ENCODE data around the gene SETX.
"Not testable (repeated sequence)": the region's sequence is repeated elsewhere in the genome, so short reads cannot be mapped to it uniquely, and the experiment has no call there.

Gene SETX

GRCh38 chr9:132354637-132355355 lies at the start of gene SETX:
TSS of gene SETX (minus strand) at chr9:132354986. CDS start at chr9:132349428, 5,558 bp downstream.
- DNase-seq = peak; percentile 91

GRCh38 chr9:132404228-132404881 lies 49.6 kb upstream of the SETX start:
- no peak for DNase-seq

GRCh38 chr9:132401824-132402223 lies 47.0 kb upstream of the SETX start:
- no peak for DNase-seq

GRCh38 chr9:132395560-132395959 lies 40.8 kb upstream of the SETX start:
- no peak for DNase-seq

GRCh38 chr9:132391449-132391848 lies 36.7 kb upstream of the SETX start:
- DNase-seq = no peak

- no peak for DNase-seq
These were observed 36.2 kb upstream of the SETX start for GRCh38 chr9:132390966-132391365.

GRCh38 chr9:132387133-132387532 lies 32.3 kb upstream of the SETX start:
- DNase-seq = no peak

GRCh38 chr9:132384376-132384775 lies 29.6 kb upstream of the SETX start:
- no peak for DNase-seq

- DNase-seq = no peak
These were observed 28.7 kb upstream of the SETX start for GRCh38 chr9:132383462-132383883.

GRCh38 chr9:132381966-132382541 lies 27.3 kb upstream of the SETX start:
- no peak for DNase-seq

GRCh38 chr9:132378416-132378815 lies 23.6 kb upstream of the SETX start:
- not testable (repeated sequence) for DNase-seq

GRCh38 chr9:132377769-132378168 lies 23.0 kb upstream of the SETX start:
- not testable (repeated sequence) for DNase-seq

- no peak for DNase-seq
These were observed 17.6 kb upstream of the SETX start for GRCh38 chr9:132372177-132373095.

GRCh38 chr9:132370592-132370991 lies 15.8 kb upstream of the SETX start:
- no peak for DNase-seq

- DNase-seq = no peak
These were observed 14.6 kb upstream of the SETX start for GRCh38 chr9:132369421-132369820.

GRCh38 chr9:132367613-132368313 lies 13.0 kb upstream of the SETX start:
- no peak for DNase-seq

GRCh38 chr9:132366481-132366880 lies 11.7 kb upstream of the SETX start:
- DNase-seq = no peak

- DNase-seq = no peak
These were observed 11.2 kb upstream of the SETX start for GRCh38 chr9:132365986-132366385.

GRCh38 chr9:132364068-132364467 lies 9.3 kb upstream of the SETX start:
- no peak for DNase-seq

- DNase-seq = no peak
These were observed 3.0 kb upstream of the SETX start for GRCh38 chr9:132357764-132358163.

GRCh38 chr9:132356324-132356924 lies 1.6 kb upstream of the SETX start:
- no peak for DNase-seq

Measured in NCI-H1048 (cell line).